A172 (cell line): ENCODE data around the gene MAP6D1. TPM values are rescaled to one million over a fixed set of nuclear protein-coding genes. Genes with fewer than 3 reads are reported as not detected.

ENCODE experiments used
- total RNA-seq: library from RNA; depleted of rRNA; stranded (reverse); fragments of >200 nt; shearing (Covaris generic); gene quantifications from 2 replicates; pipeline ENCODE4 v1.2.3, GENCODE V29; 2014; rRNA removed

The MAP6D1 gene
- total RNA-seq, 1 experiment from 2014 or later: 4.6 TPM

Other genes starting within 250 kb of the MAP6D1 start
- gene KLHL24, start 190.0 kb downstream of the MAP6D1 start, total RNA-seq: 41.2 and 41.3 TPM in 2 replicates
- 17.8 and 20.7 TPM in 2 replicates for gene YEATS2, start 127.8 kb downstream of the MAP6D1 start, total RNA-seq
- gene PARL, start 59.3 kb upstream of the MAP6D1 start, total RNA-seq: 45.8 and 65.7 TPM in 2 replicates
- 12.8 and 16.6 TPM in 2 replicates for gene ABCC5, start 192.3 kb upstream of the MAP6D1 start, total RNA-seq
- gene HTR3D, start 206.2 kb upstream of the MAP6D1 start, total RNA-seq: not detected in 2 replicates
- not detected in 2 replicates for gene HTR3C, start 227.5 kb upstream of the MAP6D1 start, total RNA-seq